ENCODE results near the gene GDPD3.

The GDPD3 gene

GRCh38 chr16:30075503-30076275, 37.6 kb downstream of the GDPD3 start, which contains the start of gene PPP4C:
Gene PPP4C (plus strand): TSS chr16:30075994. CDS start chr16:30076378, 384 bp downstream.
- DNase-seq = peak; percentile 53

DNA sequence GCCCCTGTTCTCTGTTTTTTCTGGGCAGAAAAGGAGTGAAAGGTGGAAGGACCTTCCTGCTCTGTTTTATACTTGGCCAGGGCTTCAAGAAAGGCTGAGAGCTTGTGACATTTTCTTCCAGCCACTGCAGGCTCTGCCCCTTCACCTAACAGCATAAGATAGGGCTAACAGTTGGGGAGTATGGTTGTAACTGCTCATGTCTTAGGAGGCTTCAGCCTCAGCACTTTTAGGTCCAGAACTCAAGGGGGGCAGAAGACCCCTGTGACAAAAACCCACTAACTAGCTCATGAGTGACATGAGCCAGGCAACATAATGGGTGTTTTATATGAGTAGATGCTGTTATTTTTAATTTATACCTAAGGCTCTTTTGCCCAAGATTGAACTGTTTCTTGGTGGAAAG, 42.8 kb downstream of the GDPD3 start:
- DNase-seq = no peak

- no peak for DNase-seq
Measured at GRCh38 chr16:30069611-30070462, 43.5 kb downstream of the GDPD3 start.

GRCh38 chr16:30068750-30069610, 44.4 kb downstream of the GDPD3 start:
- DNase-seq = no peak

DNA sequence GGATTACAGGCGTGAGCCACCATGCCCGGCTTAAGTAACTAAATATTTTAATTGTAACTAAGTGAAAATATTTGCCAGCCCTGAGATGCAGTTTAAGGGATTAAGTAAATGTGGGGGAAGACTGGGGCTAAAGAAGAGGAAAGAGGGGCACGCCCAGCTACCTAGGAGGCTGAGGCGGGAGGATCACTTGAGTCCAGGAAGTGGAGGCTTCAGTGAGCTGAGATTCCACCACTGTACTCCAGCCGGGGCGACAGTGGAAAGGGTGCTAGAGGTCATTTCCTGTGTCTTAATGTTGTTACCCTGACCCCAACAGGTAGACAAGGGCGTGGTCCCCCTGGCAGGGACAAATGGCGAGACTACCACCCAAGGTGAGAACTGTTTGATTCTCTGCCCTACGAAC, 45.0 kb downstream of the GDPD3 start:
- no peak for DNase-seq

- no peak for DNase-seq
Measured at GRCh38 chr16:30067584-30067916, 45.8 kb downstream of the GDPD3 start.

- DNase-seq = no peak
Measured at GRCh38 chr16:30066761-30067583, 46.4 kb downstream of the GDPD3 start.

DNA sequence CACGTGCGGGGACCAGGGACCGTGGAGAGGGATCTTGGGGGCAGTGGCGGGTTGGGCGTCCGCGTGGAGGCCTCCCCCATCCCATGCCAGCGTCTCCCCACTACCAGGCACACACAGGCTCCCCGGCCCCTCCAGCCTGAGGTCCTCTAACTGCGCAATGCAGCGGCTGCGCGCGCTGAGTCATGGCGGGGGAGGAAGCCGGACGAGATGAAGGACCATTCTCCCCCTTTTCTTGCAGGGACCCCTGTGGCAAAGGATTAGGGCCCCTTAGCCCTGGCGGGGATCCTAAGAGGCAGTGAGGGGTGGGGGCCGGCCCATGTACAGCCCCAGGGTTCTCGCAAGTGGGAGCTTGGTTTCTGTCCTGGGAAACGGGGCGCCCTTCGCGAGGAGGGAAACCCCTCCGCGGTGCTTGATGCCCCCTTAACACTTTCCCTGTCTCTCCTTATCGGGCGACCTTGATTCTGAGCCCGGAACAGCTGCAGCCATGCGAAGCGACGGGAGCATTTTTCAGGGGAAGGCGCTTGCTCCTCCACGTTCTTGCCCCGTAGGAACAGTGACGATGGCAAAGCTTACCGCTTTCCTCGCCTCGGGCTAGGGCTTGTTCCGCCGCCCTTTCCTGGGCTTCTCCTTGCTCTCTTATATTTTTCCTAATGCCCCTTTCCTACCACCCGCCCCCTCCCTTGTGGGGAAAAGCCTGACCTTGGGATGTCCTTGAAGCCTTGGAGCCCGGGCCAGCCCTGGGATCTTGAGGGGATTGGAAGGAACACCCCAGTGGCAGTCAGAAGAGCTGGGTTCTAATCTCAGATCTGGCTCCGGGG, 47.2 kb downstream of the GDPD3 start:
- DNase-seq = no peak

- DNase-seq = peak; percentile 89
Measured at GRCh38 chr16:30065102-30065942, 48.0 kb downstream of the GDPD3 start, which contains the start of gene ALDOA. Gene ALDOA (plus strand): TSS chr16:30065760. CDS start chr16:30066898, 1,138 bp downstream.

- DNase-seq = no peak
Measured at GRCh38 chr16:30064729-30065101, 48.6 kb downstream of the GDPD3 start.

DNA sequence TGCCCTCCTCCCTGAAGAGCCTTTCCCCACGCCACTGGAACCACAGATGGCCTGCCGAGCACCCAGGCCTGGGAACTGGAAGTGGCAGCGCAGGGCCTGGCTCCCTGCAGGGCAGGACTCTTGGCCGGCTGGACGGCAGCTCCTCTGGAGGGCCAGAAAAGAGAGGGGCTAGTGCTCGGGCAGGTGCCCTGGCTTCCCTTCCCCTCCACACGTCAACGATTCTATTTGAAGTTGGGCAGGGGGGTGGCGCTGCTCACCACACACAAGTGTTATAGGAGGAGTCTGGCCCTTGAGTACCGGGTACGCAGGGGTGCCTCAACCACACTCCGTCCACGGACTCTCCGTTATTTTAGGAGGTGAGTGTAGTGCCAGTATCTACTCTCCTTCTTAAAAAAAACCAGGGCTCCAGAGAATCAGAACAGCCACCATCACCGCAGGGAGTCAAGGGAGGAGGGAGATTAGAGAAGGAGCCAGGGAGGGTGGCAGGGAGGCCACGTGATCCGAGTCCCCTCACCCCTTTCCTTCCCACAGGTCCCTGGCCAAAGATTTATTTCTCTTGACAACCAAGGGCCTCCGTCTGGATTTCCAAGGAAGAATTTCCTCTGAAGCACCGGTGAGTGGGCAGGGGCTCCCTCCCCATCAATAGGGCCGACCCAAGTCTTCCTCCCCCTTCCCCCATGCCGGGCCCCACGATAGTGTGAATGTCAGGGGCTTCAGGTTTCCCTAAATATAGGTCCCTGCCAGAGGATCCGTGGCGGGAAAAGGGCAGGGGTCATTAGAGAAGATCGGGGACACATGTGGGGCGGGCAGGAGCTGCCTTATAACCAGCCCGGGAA, 49.2 kb downstream of the GDPD3 start:
- DNase-seq = no peak

- DNase-seq = no peak
Measured at GRCh38 chr16:30063278-30063892, 50.0 kb downstream of the GDPD3 start.

DNA sequence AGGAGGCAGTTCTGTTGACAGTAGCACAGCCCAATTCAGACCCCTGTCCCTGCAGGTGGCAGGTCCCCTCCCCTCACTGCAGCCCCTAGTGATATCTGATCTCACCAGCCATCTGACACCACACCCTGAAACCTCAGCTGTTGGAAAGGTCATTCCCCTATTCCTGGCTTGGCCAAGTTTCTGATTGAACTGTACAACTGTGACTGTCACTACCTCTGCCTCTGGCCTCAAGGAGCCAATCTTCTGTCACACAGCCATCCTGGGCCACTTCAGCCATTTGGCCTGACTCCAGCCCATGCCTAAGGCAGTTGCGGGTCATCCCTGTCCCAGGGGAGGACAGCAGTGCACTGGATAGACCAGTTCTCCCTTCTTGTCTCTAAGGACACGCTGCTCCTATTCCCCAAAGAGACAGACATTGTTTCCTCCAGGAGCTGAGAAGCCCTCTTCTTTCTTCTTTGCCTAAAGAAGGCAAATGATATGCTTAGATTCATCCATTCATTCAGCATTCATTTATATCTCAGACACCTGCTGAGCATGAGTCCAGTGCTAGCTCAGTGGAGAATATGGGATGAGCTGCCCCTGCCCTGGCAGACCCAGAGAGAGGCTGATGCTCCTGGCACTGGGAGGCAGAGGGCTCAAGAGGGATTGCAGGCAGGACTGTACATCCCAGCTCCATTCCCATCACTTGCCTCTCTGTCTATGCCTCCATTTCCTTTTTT, 52.3 kb downstream of the GDPD3 start:
- DNase-seq = no peak

DNA sequence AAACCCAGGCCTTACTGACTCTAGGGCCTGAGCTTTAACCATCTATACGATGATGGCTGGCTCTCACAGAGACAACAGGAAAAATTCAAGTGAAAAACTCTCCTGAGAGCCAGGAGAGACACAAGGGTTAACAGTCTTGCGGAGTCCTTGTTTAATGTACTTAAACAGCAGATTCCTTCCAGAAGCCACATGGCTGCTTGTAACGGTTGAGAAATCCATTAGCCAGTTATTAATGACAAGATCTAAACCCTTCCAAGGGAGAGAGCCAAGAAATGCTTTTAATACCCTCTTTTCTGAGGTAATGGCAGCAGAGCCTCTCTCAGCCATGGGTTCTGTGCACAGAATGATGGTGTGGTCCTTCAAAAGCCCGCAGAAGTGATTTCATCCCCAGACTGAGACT, 53.0 kb downstream of the GDPD3 start:
- no peak for DNase-seq

DNA sequence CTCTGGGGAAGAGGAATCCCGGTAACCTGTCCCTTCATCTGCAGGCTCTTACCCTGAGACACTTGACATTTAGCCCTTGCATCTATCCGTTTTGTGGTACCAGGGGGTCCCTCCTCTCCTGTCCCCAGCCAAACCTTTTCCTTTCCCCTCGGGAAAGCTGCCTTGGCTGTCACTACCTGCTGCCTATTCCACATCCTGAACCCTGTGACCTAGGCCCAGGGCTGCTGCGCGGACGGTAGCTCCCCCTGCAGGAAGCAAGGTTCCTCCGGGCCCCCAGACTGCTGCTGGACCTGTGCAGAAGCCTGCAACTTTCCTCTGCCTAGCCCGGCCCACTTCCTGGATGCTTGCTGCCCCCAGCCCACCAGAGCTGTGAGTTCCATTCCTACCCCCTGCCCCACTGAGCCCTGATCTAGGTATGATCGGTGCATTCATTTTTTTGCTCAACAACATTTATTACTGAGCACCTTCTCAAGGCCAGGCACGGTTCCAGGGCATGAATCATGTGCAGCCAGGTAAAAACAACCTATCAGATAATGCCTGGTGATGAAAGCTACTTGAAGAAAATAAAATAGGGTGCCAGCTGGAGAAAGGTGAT, 58.3 kb downstream of the GDPD3 start:
- no peak for DNase-seq
